ENCODE data around the gene PHLPP1.

DNA sequence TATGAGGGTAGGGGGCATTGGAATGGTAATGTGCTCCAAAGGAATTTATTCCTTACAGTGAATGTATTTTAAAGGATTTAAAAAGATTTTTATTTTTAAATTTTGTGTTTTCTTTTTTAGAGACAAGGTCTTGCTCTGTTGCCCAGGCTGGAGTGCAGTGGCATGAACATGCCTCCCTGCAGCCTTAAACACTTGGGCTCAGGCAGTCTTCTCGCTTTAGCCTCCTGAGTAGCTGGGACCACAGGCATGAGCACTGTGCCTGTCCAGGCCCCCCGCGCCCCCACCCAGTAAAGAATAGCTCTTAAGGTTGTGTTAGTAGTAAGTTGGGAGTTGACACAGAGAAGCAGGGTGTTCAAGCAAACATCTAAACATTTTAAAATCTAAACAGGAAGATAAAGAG, 36.6 kb downstream of the PHLPP1 start:
- no peak for TF ChIP-seq EZH2 (IDR thresholded peaks at IDR 0.05)
- TF ChIP-seq POLR2AphosphoS5 (IDR thresholded peaks at IDR 0.05; ENCODE audit: borderline replicate concordance, low read depth, low read length) = no peak
